Tibial nerve (tissue), 4 donors: Measurements from ENCODE around the gene CARMIL1. TPM values are rescaled to one million over a fixed set of nuclear protein-coding genes. Genes with fewer than 3 reads are reported as not detected.
A peak's percentile ranks its signal among the peaks of the same experiment; 100 is the strongest.

Experiments used
- DNase-seq, 2 donors: peaks; one replicate each; pipeline ENCODE4 v3.0.0-alpha.2; 2019; ENCODE audit warnings: low spot score in 2 of 2
- H3K27ac ChIP-seq, 4 donors: fragments of 200-600 bp; sonication (generic) in 3 of 4; one replicate each; pipeline ENCODE4 v1.5.1; 2017 to 2019; ENCODE audit warnings: mild to moderate bottlenecking in 1 of 4
- H3K27me3 ChIP-seq, 2 donors: fragments of 200-600 bp; sonication (generic) in 1 of 2; one replicate each; pipeline versions ENCODE4 v1.5.1 to v1.6.0; 2017 to 2019
- H3K36me3 ChIP-seq, 3 donors: fragments of 200-600 bp; sonication (generic); one replicate each; pipeline ENCODE4 v1.5.1; 2018 to 2019
- H3K4me1 ChIP-seq, 4 donors: fragments of 200-600 bp; sonication (generic) in 3 of 4; one replicate each; pipeline ENCODE4 v1.5.1; 2017 to 2019
- H3K4me3 ChIP-seq, 4 donors: fragments of 200-600 bp; sonication (generic) in 3 of 4; one replicate each; pipeline ENCODE4 v1.5.1; 2017 to 2019; ENCODE audit warnings: mild to moderate bottlenecking in 1 of 4, moderate library complexity in 1 of 4
- H3K9me3 ChIP-seq, 4 donors: fragments of 200-600 bp; sonication (generic) in 3 of 4; one replicate each; pipeline ENCODE4 v1.5.1; 2017 to 2019
- EP300 ChIP-seq, 2 donors: sonication (generic); formaldehyde crosslinking; IDR thresholded peaks; one replicate each; pipeline ENCODE4 v1.6.1; 2017; ENCODE audit warnings: antibody characterized with exemption in 2 of 2, mild to moderate bottlenecking in 1 of 2
- POLR2A ChIP-seq, 2 donors: fragments of 450-650 bp; IDR thresholded peaks; one replicate each; pipeline ENCODE4 v1.6.1; 2017; ENCODE audit warnings: antibody characterized with exemption in 2 of 2, mild to moderate bottlenecking in 2 of 2, moderate library complexity in 2 of 2
- WGBS, 2 donors: methylation state at CpG; one replicate each; pipeline ENCODE4 v1.1.5; 2018; 5-methylcytosine and 5-hydroxymethylcytosine counted together
- total RNA-seq, 4 donors: library from RNA; depleted of rRNA; stranded (reverse); fragments of >200 nt; gene quantifications; one replicate each; pipeline ENCODE4 v1.1.0, GENCODE V29; 2016
- TF ChIP-seq, protein P1 (sequence below), 5 experiments: fragments of 200-600 bp in 3 of 5; fragments of 450-650 bp in 2 of 5; sonication (generic) in 3 of 5; IDR thresholded peaks; one replicate each; pipeline ENCODE4 v1.5.1; 2016 to 2019; ENCODE audit warnings: antibody characterized with exemption in 5 of 5, mild to moderate bottlenecking in 3 of 5, moderate library complexity in 2 of 5

CARMIL1 gene
- total RNA-seq, 4 donors from 2014 or later = 29.1 to 43.5 (median 34.1) TPM

DNA sequence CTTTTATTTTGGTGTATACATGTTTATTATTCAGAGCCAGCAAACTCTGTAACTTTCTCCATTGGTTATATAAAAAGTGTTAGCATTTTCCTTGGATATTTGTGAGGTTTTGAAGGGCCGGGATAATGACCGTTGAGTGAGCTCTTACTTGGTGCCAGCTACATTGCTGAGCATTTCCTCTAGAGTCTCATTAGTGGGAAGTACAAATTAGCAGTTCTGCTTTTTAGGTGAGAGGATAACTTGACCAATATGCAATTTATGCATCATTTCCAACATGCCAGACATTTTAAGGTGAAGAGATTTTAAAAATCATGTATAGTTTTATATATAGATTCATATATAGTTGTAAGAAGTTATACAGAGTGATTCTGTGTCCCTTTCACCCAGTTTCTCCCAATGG lies 84.3 kb downstream of the CARMIL1 start:
- Histone ChIP-seq H3K4me3 (no peak overlapping the region), H3K9me3 (no peaks in the 10 kb centered on the region), H3K27me3 (no peaks in the 10 kb centered on the region), H3K27ac (no peak overlapping the region), H3K4me1 (peaks cover 0 to 54% (median 9%) of the 10 kb centered on the region in 4 donors), H3K36me3 (no peaks in the 10 kb centered on the region)
- TF ChIP-seq, protein P1, sequence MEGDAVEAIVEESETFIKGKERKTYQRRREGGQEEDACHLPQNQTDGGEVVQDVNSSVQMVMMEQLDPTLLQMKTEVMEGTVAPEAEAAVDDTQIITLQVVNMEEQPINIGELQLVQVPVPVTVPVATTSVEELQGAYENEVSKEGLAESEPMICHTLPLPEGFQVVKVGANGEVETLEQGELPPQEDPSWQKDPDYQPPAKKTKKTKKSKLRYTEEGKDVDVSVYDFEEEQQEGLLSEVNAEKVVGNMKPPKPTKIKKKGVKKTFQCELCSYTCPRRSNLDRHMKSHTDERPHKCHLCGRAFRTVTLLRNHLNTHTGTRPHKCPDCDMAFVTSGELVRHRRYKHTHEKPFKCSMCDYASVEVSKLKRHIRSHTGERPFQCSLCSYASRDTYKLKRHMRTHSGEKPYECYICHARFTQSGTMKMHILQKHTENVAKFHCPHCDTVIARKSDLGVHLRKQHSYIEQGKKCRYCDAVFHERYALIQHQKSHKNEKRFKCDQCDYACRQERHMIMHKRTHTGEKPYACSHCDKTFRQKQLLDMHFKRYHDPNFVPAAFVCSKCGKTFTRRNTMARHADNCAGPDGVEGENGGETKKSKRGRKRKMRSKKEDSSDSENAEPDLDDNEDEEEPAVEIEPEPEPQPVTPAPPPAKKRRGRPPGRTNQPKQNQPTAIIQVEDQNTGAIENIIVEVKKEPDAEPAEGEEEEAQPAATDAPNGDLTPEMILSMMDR (IDR thresholded peaks at IDR 0.05) = no peak
- TF ChIP-seq POLR2A (IDR thresholded peaks at IDR 0.05) (no peak), EP300 (IDR thresholded peaks at IDR 0.05) (no peak)
- 14 to 37% methylated on average over 2 of the region's 2 CpGs for WGBS, 2 donors
- DNase-seq = no peak

GRCh38 chr6:25365154-25365553 lies 86.0 kb downstream of the CARMIL1 start:
- Histone ChIP-seq H3K9me3 (no peaks in the 10 kb centered on the region), H3K27me3 (no peaks in the 10 kb centered on the region), H3K27ac (no peak overlapping the region), H3K4me3 (no peak overlapping the region), H3K4me1 (peaks cover 0 to 55% (median 17%) of the 10 kb centered on the region in 4 donors), H3K36me3 (no peaks in the 10 kb centered on the region)
- TF ChIP-seq, protein P1 (IDR thresholded peaks at IDR 0.05) = no peak
- no peak for TF ChIP-seq EP300 (IDR thresholded peaks at IDR 0.05)
- TF ChIP-seq POLR2A (IDR thresholded peaks at IDR 0.05) = no peak
- DNase-seq = no peak
- WGBS, 2 donors = 82 to 85% methylated on average over 5 of the region's 5 CpGs

GRCh38 chr6:25366903-25367545 lies 87.8 kb downstream of the CARMIL1 start:
- Histone ChIP-seq H3K4me1 (peaks cover 0 to 53% (median 14%) of the 10 kb centered on the region in 4 donors), H3K36me3 (no peaks in the 10 kb centered on the region), H3K27me3 (no peaks in the 10 kb centered on the region), H3K4me3 (no peak overlapping the region), H3K27ac (no peak overlapping the region), H3K9me3 (no peaks in the 10 kb centered on the region)
- no peak for DNase-seq
- TF ChIP-seq, protein P1 (IDR thresholded peaks at IDR 0.05) = no peak
- no peak for TF ChIP-seq POLR2A (IDR thresholded peaks at IDR 0.05)
- TF ChIP-seq EP300 (IDR thresholded peaks at IDR 0.05) = no peak
- 60 to 74% methylated on average over 1 of the region's 1 CpG for WGBS, 2 donors

- peaks cover 0 to 42% (median 14%) of the 10 kb centered on the region in 4 donors for H3K4me1 ChIP-seq
- H3K36me3 ChIP-seq = no peaks in the 10 kb centered on the region
- H3K9me3 ChIP-seq = no peaks in the 10 kb centered on the region
- 40 to 50% methylated on average over 6 of the region's 6 CpGs for WGBS, 2 donors
- TF ChIP-seq, protein P1 (IDR thresholded peaks at IDR 0.05) = no peak
- no peak for TF ChIP-seq POLR2A (IDR thresholded peaks at IDR 0.05)
- TF ChIP-seq EP300 (IDR thresholded peaks at IDR 0.05) = no peak
- no peak overlapping the region for H3K4me3 ChIP-seq
- no peaks in the 10 kb centered on the region for H3K27me3 ChIP-seq
- DNase-seq = peak in 1 of 2 donors; percentile 35
- H3K27ac ChIP-seq = peak overlapping the region in 2 of 4 donors; percentile 70 to 80
These were observed 89.9 kb downstream of the CARMIL1 start for GRCh38 chr6:25369036-25369432.

DNA sequence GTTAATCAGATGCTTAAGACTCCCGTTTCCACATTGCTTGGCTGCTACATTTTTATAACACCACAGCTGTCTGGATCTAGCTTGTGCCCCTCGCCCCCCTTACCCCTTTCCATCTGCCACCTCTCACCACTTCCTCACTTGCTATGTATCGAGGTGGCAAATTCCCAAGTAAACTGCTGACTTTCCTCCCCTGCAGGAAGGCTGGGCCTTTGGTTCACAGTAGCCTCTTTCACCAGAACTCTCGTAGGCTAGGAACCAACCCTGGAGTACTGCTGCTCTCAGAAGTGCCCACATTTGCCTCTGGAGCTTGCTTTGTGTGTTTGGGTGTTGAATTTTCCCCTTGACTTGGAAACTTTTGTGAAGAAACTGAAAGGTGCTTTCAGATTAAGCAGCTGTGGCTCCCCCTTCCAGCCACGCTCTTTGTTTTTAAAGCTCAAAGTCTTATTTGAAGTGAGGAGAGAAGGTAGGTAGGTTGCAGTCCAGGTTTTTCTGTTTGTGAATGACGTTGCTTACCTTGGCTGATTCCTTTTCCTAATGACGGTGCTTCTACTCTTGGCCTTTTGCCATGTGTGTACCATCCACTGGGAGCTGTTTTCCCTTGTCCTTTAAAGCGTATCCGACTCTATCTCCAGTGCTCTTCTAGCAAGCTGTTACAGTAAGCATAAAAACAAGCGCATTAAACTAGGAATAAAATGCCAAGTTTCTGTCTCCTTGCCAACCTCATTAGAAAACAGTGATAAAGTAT lies 90.4 kb downstream of the CARMIL1 start:
- WGBS, 2 donors = 20 to 43% methylated on average over 10 of the region's 10 CpGs
- Histone ChIP-seq H3K4me1 (peaks cover 0 to 42% (median 14%) of the 10 kb centered on the region in 4 donors), H3K36me3 (no peaks in the 10 kb centered on the region), H3K4me3 (no peak overlapping the region), H3K9me3 (no peaks in the 10 kb centered on the region), H3K27me3 (no peaks in the 10 kb centered on the region), H3K27ac (peak overlapping the region in 3 of 4 donors; percentile 48 to 80 (median 70))
- TF ChIP-seq, protein P1 (IDR thresholded peaks at IDR 0.05) = no peak
- TF ChIP-seq POLR2A (IDR thresholded peaks at IDR 0.05) = no peak
- TF ChIP-seq EP300 (IDR thresholded peaks at IDR 0.05) = peak in 1 of 2 donors; percentile 26
- DNase-seq = no peak
